Omental fat pad (tissue), 4 donors: ENCODE results near the gene KIRREL2. TPM values are rescaled to one million over a fixed set of nuclear protein-coding genes. Genes with fewer than 3 reads are reported as not detected.
"Not testable (repeated sequence)": the region's sequence is repeated elsewhere in the genome, so short reads cannot be mapped to it uniquely, and the experiment has no call there.

Experiments
- ATAC-seq: fragments of 150-250 bp; one replicate; pipeline ENCODE4 v1.9.1; 2016; ENCODE audit warnings: mild to moderate bottlenecking, moderate library complexity; ENCODE audit not compliant: low FRiP score
- DNase-seq: peaks from one replicate; pipeline ENCODE4 v3.0.0-alpha.2; 2019; ENCODE audit warnings: low spot score
- total RNA-seq, 4 donors: library from RNA; depleted of rRNA; stranded (reverse); fragments of >200 nt; gene quantifications; one replicate each; pipeline ENCODE4 v1.1.0, GENCODE V29; 2016
- TF ChIP-seq, protein P1 (sequence below), 3 donors: fragments of 450-650 bp; IDR thresholded peaks; one replicate each; pipeline ENCODE4 v1.5.1; 2016 to 2017; ENCODE audit warnings: antibody characterized with exemption in 3 of 3, mild to moderate bottlenecking in 3 of 3, moderate library complexity in 2 of 3

Gene KIRREL2
- total RNA-seq, 4 donors from 2014 or later, result 0.25 to 1.4 (median 0.48) TPM; not detected in 1

DNA sequence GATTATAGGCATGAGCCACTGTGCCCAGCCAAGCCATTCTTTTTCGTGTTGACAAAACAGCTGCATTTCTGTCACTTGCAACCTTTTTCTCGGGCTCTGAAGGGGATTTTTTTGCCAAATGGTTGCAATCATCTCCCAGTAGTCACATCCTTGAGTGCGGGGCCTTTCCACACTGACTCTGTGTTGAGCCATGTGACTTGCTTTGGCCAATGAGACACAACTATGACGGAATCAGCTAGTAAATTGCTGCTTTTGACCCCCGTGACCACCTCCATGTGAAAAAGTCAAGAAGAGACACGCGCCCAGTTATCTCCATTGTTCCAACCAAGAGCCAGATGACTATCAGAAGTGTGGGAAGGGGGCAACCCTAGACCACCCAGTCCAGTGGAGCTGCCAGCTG, 22.7 kb upstream of the KIRREL2 start:
- ATAC-seq, result no peak
- TF ChIP-seq, protein P1, sequence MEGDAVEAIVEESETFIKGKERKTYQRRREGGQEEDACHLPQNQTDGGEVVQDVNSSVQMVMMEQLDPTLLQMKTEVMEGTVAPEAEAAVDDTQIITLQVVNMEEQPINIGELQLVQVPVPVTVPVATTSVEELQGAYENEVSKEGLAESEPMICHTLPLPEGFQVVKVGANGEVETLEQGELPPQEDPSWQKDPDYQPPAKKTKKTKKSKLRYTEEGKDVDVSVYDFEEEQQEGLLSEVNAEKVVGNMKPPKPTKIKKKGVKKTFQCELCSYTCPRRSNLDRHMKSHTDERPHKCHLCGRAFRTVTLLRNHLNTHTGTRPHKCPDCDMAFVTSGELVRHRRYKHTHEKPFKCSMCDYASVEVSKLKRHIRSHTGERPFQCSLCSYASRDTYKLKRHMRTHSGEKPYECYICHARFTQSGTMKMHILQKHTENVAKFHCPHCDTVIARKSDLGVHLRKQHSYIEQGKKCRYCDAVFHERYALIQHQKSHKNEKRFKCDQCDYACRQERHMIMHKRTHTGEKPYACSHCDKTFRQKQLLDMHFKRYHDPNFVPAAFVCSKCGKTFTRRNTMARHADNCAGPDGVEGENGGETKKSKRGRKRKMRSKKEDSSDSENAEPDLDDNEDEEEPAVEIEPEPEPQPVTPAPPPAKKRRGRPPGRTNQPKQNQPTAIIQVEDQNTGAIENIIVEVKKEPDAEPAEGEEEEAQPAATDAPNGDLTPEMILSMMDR (IDR thresholded peaks at IDR 0.05), result no peak
- no peak for DNase-seq

DNA sequence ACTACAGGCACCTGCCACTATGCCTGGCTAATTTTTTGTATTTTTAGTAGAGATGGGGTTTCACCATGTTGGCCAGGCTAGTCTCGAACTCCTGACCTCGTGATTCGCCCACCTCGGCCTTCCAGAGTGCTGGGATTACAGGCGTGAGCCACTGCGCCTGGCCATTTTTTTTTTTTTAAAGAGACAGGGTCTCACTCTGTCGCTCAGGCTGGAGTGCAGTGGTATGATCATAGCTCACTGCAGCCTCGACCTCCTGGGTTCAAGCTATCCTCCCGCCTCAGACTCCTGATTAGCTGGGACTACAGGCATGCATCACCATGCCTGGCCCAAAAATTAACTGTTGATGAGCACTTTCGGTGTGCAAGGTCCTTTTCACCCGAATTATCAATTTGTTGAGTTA, 20.6 kb upstream of the KIRREL2 start:
- not testable (repeated sequence) for DNase-seq, ATAC-seq

DNA sequence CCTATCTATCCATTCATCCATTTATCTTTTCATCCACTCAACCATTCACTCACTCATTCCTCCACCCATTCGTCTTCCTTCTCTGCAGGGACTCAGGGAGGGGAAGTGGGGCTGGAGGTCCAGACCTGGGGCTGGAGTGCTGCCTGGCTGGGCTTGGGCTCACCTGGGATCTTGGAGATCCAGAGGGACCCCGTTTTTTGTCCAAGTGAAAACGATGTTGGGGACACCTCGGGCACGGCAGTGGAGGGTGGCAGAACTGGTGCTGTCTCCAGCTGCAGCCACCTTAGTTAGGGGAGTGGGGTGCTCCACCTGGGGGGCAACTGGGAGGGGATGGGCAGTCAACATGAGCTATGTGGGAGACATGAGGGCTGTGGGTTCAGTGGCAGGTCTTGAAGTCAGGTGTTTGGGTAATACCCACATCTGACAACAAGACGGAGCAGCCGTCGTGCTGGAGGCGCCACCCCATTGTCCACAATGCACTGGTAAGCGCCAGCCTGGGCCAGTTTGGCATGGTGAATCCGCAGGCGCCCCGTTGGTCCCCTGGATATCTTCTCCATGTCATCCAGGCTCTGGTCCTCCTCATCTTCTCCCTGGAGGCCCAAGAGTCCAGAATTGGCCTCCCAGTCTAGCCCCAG, 14.6 kb upstream of the KIRREL2 start:
- TF ChIP-seq, protein P1 (IDR thresholded peaks at IDR 0.05), result no peak
- DNase-seq (no peak), ATAC-seq (no peak)

DNA sequence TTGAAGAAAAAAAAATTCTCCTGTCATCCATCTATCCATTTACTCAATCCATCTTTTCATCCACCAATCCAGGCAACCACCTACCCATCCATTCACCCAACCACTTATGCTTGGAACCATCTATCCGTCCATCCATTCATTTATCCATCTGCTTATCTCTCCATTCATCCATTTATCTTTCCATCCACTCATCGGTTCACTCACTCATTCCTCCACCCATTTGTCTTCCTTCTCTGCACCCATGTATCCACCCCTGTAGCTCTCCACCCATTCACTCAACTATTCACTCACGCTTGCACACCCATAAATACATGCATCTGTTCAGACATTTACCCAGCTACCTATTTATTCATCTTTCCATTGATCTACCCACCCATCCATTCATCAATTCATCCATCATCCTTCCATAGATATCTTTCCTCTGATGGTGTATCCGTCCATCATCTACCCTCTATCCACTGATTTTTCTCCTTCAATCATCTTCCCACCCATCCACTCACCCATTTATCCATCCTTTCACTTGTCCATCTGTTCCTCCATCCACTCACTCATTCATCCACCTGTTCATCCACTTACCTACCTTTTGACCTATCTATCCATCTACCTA, 13.9 kb upstream of the KIRREL2 start:
- DNase-seq (no peak), ATAC-seq (no peak)
- TF ChIP-seq, protein P1 (IDR thresholded peaks at IDR 0.05), result no peak

DNA sequence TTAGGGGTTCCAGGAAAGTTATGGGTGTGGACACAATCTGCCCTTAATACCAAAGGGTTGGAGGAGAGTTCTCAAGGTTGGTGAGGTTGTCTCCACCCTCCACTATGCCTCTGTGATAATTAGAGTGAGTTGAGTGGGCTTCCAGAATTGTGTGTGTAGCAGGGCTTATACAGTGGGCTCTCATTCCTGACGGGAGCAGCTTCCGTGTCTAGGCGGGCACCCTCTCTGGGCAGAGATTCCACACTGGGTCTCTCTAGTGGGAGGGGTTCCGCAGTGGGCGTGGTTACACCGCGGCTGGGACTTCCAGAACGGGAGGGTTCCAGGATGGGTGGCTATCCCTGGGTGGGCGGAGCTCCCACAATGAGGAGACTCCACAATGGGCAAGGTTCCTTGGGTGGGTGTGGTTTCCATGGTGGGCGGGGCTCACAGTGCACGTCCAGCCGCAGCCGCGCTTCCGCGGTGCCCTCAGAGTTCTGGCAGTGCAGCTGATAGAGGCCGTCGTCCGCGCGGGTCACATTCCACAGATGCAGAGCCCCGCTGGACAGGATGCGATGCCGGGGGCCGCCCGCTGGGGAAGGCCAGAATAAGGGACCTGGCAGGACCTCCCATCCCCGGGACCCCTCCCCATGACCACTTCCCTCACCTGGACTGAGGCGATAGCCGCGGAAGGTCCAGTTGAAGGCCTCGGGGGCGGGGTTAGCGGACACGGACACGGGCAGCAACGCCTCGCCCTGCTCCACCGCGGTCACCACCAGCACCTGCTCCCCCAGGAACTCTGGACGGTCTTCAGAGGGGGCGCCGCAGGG, 12.8 kb upstream of the KIRREL2 start:
- ATAC-seq (no peak), DNase-seq (no peak)
- TF ChIP-seq, protein P1 (IDR thresholded peaks at IDR 0.05), result no peak

DNA sequence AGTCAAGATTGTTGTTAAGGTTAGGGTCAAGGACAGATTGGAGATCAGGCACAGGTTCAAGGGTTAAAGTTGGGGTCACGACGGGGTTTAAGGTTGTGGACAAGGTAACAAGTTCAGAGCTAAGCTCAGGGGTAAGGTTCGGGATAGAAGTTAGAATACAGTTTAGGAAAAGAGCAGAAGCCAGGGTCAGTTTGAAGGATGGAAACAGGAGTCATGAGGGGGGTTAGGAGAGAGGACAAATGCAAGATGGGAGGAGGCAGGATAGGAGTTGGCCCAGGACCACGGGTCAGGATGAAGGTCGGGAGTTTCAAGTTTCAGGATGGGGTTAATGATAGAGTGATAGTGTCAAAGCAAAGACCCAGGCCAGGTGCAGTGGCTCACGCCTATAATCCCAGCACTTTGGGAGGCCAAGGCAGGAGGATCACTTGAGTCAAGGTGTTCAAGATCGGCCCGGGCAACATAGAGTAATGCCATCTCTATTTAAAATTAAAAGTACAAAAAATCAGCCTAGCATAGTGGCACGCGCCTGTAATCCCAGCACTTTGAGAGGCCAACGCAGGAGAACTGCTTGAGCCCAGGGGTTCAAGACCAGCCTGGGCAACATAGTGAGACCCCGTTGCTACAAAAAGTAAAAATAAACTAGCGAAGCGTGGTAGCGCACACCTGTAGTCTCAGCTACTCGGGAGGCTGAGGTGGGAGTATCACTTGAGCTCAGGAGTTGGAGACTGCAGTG, 12.1 kb upstream of the KIRREL2 start:
- no peak for DNase-seq
- TF ChIP-seq, protein P1 (IDR thresholded peaks at IDR 0.05), result no peak
- ATAC-seq, result no peak
